HCT116 (cell line): ENCODE measurements around the gene PNKP.

Experiments
- CEBPB ChIP-seq: IDR thresholded peaks from 2 replicates; pipeline ENCODE4 v1.6.1; 2012; ENCODE audit warnings: low read depth
- ELF1 ChIP-seq: IDR thresholded peaks from 2 replicates; pipeline ENCODE4 v1.6.1; 2012; ENCODE audit warnings: low read depth, borderline replicate concordance
- EZH2phosphoT487 ChIP-seq: fragments of 200-600 bp; IDR thresholded peaks from 2 replicates; pipeline ENCODE4 v1.6.1; 2018; ENCODE audit warnings: antibody characterized with exemption, borderline replicate concordance
- POLR2AphosphoS5 ChIP-seq: IDR thresholded peaks from 2 replicates; pipeline ENCODE4 v1.6.1; 2011; ENCODE audit warnings: mild to moderate bottlenecking, low read depth, low read length, moderate library complexity
- TF ChIP-seq, protein P1 (sequence below), 3 experiments: fragments of 200-600 bp in 1 of 3; sonication (generic) in 1 of 3; IDR thresholded peaks in 2 of 3; conservative IDR thresholded peaks in 1 of 3; 2 replicates each; pipeline ENCODE4 v1.5.1; 2012 to 2017; ENCODE audit warnings: low read depth in 2 of 3, low read length in 2 of 3, antibody characterized with exemption in 1 of 3, borderline replicate concordance in 1 of 3, control low read depth in 1 of 3, mild to moderate bottlenecking in 1 of 3, mixed read lengths in 1 of 3, mixed run types in 1 of 3, moderate library complexity in 1 of 3; ENCODE audit not compliant: insufficient read depth in 1 of 3
- TF ChIP-seq, protein P2 (sequence below): IDR thresholded peaks from 2 replicates; pipeline ENCODE4 v1.6.1; 2012
- TF ChIP-seq, protein P3 (sequence below): IDR thresholded peaks from 2 replicates; pipeline ENCODE4 v1.6.1; 2011; ENCODE audit warnings: mild to moderate bottlenecking, low read length, moderate library complexity; ENCODE audit not compliant: insufficient replicate concordance; ENCODE audit errors: extremely low read depth

GRCh38 chr19:49875857-49876421 is 8.6 kb upstream of the PNKP start:
- TF ChIP-seq ELF1 (no peak), CEBPB (no peak), POLR2AphosphoS5 (peak; percentile 49; the same call in 1 of the 2 replicates), EZH2phosphoT487 (no peak)
- TF ChIP-seq, protein P1, sequence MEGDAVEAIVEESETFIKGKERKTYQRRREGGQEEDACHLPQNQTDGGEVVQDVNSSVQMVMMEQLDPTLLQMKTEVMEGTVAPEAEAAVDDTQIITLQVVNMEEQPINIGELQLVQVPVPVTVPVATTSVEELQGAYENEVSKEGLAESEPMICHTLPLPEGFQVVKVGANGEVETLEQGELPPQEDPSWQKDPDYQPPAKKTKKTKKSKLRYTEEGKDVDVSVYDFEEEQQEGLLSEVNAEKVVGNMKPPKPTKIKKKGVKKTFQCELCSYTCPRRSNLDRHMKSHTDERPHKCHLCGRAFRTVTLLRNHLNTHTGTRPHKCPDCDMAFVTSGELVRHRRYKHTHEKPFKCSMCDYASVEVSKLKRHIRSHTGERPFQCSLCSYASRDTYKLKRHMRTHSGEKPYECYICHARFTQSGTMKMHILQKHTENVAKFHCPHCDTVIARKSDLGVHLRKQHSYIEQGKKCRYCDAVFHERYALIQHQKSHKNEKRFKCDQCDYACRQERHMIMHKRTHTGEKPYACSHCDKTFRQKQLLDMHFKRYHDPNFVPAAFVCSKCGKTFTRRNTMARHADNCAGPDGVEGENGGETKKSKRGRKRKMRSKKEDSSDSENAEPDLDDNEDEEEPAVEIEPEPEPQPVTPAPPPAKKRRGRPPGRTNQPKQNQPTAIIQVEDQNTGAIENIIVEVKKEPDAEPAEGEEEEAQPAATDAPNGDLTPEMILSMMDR (IDR thresholded peaks at IDR 0.05 in 2 of 3, conservative IDR thresholded peaks at IDR 0.05 in 1 of 3; ENCODE audit: borderline replicate concordance in 1 of 3, insufficient read depth in 1 of 3, low read depth in 2 of 3, low read length in 2 of 3), result no peak
- TF ChIP-seq, protein P2, sequence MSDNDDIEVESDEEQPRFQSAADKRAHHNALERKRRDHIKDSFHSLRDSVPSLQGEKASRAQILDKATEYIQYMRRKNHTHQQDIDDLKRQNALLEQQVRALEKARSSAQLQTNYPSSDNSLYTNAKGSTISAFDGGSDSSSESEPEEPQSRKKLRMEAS, result no peak
- TF ChIP-seq, protein P3, sequence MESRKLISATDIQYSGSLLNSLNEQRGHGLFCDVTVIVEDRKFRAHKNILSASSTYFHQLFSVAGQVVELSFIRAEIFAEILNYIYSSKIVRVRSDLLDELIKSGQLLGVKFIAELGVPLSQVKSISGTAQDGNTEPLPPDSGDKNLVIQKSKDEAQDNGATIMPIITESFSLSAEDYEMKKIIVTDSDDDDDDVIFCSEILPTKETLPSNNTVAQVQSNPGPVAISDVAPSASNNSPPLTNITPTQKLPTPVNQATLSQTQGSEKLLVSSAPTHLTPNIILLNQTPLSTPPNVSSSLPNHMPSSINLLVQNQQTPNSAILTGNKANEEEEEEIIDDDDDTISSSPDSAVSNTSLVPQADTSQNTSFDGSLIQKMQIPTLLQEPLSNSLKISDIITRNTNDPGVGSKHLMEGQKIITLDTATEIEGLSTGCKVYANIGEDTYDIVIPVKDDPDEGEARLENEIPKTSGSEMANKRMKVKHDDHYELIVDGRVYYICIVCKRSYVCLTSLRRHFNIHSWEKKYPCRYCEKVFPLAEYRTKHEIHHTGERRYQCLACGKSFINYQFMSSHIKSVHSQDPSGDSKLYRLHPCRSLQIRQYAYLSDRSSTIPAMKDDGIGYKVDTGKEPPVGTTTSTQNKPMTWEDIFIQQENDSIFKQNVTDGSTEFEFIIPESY, result no peak
